IMR-90 (cell line): ENCODE results near the gene FANCE. TPM values are rescaled to one million over a fixed set of nuclear protein-coding genes. Genes with fewer than 3 reads are reported as not detected.

Experiments used
- ATAC-seq: fragments of 200-7000 bp; cut with Tn5 transposase; 2 replicates; pipeline ENCODE4 v1.9.1; 2020; ENCODE audit warnings: low read depth, mild to moderate bottlenecking, moderate library complexity
- BruUV-seq: library from RNA; stranded (reverse); fragments of 400-500 nt; replicated peaks from 2 replicates; lab custom pipeline; 2021; lab: Mats Ljungman, UMichigan
- CTCF ChIA-PET: fragments of 300-600 bp; formaldehyde crosslinking; extraction: SDS; loops from one replicate; lab custom pipeline; 2021; ENCODE audit warnings: antibody characterized with exemption; lab: Yijun Ruan, JAX
- POLR2A ChIA-PET: fragments of 300-600 bp; sonication (Branson Sonifier 250); formaldehyde crosslinking; loops from one replicate; lab custom pipeline; 2022; ENCODE audit warnings: antibody characterized with exemption; ENCODE audit not compliant: unreplicated experiment; lab: Charles Lee
- DNase-seq: peaks from one replicate; pipeline ENCODE4 v3.0.0; 2013
- H2AFZ ChIP-seq: replicated peaks from 2 replicates; pipeline ENCODE3; 2013; ENCODE audit warnings: low read length, mild to moderate bottlenecking; ENCODE audit not compliant: poor library complexity
- H2AK5ac ChIP-seq: 2 replicates; pipeline ENCODE4 v1.6.1; 2013; ENCODE audit warnings: low read depth, low read length, inconsistent platforms
- H2AK9ac ChIP-seq: replicated peaks from 2 replicates; pipeline ENCODE3; 2013; ENCODE audit warnings: mild to moderate bottlenecking, low read depth, low read length, moderate library complexity; ENCODE audit not compliant: poor library complexity
- H2BK120ac ChIP-seq: 2 replicates; pipeline ENCODE4 v1.6.1; 2013; ENCODE audit warnings: low read depth, low read length, inconsistent platforms
- H2BK15ac ChIP-seq: 3 replicates; pipeline ENCODE4 v1.6.1; 2013; ENCODE audit warnings: low read depth, low read length, inconsistent platforms
- H2BK20ac ChIP-seq: 2 replicates; pipeline ENCODE4 v1.6.1; 2013; ENCODE audit warnings: low read depth, mild to moderate bottlenecking, inconsistent platforms, low read length, moderate library complexity
- H2BK5ac ChIP-seq: 2 replicates; pipeline ENCODE4 v1.6.1; 2013; ENCODE audit warnings: mild to moderate bottlenecking, low read depth, low read length, inconsistent platforms; ENCODE audit not compliant: poor library complexity, severe bottlenecking
- H3K14ac ChIP-seq: replicated peaks from 2 replicates; pipeline ENCODE4 v1.6.1; 2013; ENCODE audit warnings: low read depth, low read length, inconsistent platforms
- H3K18ac ChIP-seq: 2 replicates; pipeline ENCODE4 v1.6.1; 2013; ENCODE audit warnings: low read depth, low read length, control low read depth
- H3K23ac ChIP-seq: 2 replicates; pipeline ENCODE4 v1.6.1; 2013; ENCODE audit warnings: low read depth, low read length, inconsistent platforms
- H3K27ac ChIP-seq: 2 replicates; pipeline ENCODE4 v1.5.1; 2013; ENCODE audit warnings: mild to moderate bottlenecking, control low read depth, low read length; ENCODE audit not compliant: insufficient read depth
- H3K27me3 ChIP-seq: 2 replicates; pipeline ENCODE4 v1.6.1; 2013; ENCODE audit warnings: low read length; ENCODE audit not compliant: control insufficient read depth, insufficient read depth
- H3K36me3 ChIP-seq: 2 replicates; pipeline ENCODE4 v1.6.1; 2013; ENCODE audit warnings: low read length, mixed read lengths; ENCODE audit not compliant: control insufficient read depth, insufficient read depth
- H3K4ac ChIP-seq: 2 replicates; pipeline ENCODE4 v1.6.1; 2013; ENCODE audit warnings: low read depth, low read length, inconsistent platforms
- H3K4me1 ChIP-seq: 2 replicates; pipeline ENCODE4 v1.6.1; 2013; ENCODE audit warnings: low read length, mixed read lengths; ENCODE audit not compliant: control insufficient read depth, insufficient read depth
- H3K4me2 ChIP-seq: 2 replicates; pipeline ENCODE4 v1.6.1; 2013; ENCODE audit warnings: low read depth, mild to moderate bottlenecking, control low read depth, low read length, moderate library complexity
- H3K4me3 ChIP-seq: 2 replicates; pipeline ENCODE4 v1.5.1; 2013; ENCODE audit warnings: low read depth, mild to moderate bottlenecking, control low read depth, low read length, moderate library complexity; ENCODE audit not compliant: insufficient read depth
- H3K56ac ChIP-seq: 2 replicates; pipeline ENCODE4 v1.6.1; 2013; ENCODE audit warnings: low read length, inconsistent platforms; ENCODE audit not compliant: insufficient read depth; ENCODE audit errors: extremely low read depth
- H3K79me1 ChIP-seq, 2 experiments: 2 replicates each; pipeline ENCODE4 v1.6.1; 2013; ENCODE audit warnings: low read length in 2 of 2, inconsistent platforms in 1 of 2, low read depth in 1 of 2
- H3K9ac ChIP-seq: 2 replicates; pipeline ENCODE4 v1.6.1; 2013; ENCODE audit warnings: low read depth, low read length, control low read depth
- H3K9me1 ChIP-seq: 2 replicates; pipeline ENCODE4 v1.6.1; 2013; ENCODE audit warnings: low read length, inconsistent platforms; ENCODE audit not compliant: insufficient read depth
- H3K9me3 ChIP-seq: 2 replicates; pipeline ENCODE4 v1.6.1; 2013; ENCODE audit warnings: low read length; ENCODE audit not compliant: control insufficient read depth, insufficient read depth
- H4K20me1 ChIP-seq: 2 replicates; pipeline ENCODE4 v1.6.1; 2013; ENCODE audit warnings: low read length, inconsistent platforms; ENCODE audit not compliant: insufficient read depth
- H4K5ac ChIP-seq: 2 replicates; pipeline ENCODE4 v1.6.1; 2013; ENCODE audit warnings: mild to moderate bottlenecking, low read depth, low read length, control low read depth
- H4K8ac ChIP-seq, 2 experiments: 2 replicates each; pipeline ENCODE4 v1.6.1; 2013; ENCODE audit warnings: low read depth in 2 of 2, low read length in 2 of 2, control low read depth in 1 of 2, inconsistent platforms in 1 of 2
- H4K91ac ChIP-seq: 2 replicates; pipeline ENCODE4 v1.6.1; 2013; ENCODE audit warnings: low read depth, low read length, inconsistent platforms; ENCODE audit not compliant: insufficient read depth
- CEBPB ChIP-seq: IDR thresholded peaks from 2 replicates; pipeline ENCODE4 v1.6.1; 2012; ENCODE audit warnings: low read depth, low read length, improper control_type of control experiment
- CHD1 ChIP-seq: IDR thresholded peaks from 2 replicates; pipeline ENCODE4 v1.6.1; 2012; ENCODE audit warnings: low read depth, low read length, improper control_type of control experiment
- CTCF ChIP-seq: conservative IDR thresholded peaks from 2 replicates; pipeline ENCODE4 v1.5.1; 2012; ENCODE audit warnings: mild to moderate bottlenecking, low read depth, low read length, improper control_type of control experiment
- ELK1 ChIP-seq: fragments of 150-350 bp; IDR thresholded peaks from 2 replicates; pipeline ENCODE4 v1.6.1; 2016; ENCODE audit warnings: low read depth, mild to moderate bottlenecking, low read length, moderate library complexity, borderline replicate concordance
- FOS ChIP-seq: fragments of 150-350 bp; IDR thresholded peaks from 2 replicates; pipeline ENCODE4 v1.6.1; 2016; ENCODE audit warnings: low read depth, low read length
- MAFK ChIP-seq: IDR thresholded peaks from 2 replicates; pipeline ENCODE4 v1.6.1; 2012; ENCODE audit warnings: low read depth, low read length, improper control_type of control experiment
- MAZ ChIP-seq: IDR thresholded peaks from 2 replicates; pipeline ENCODE4 v1.6.1; 2012; ENCODE audit warnings: low read depth, mild to moderate bottlenecking, low read length, improper control_type of control experiment, moderate library complexity, borderline replicate concordance
- MXI1 ChIP-seq: IDR thresholded peaks from 2 replicates; pipeline ENCODE4 v1.6.1; 2012; ENCODE audit warnings: low read depth, mild to moderate bottlenecking, low read length, moderate library complexity, borderline replicate concordance
- NFE2L2 ChIP-seq: fragments of 150-350 bp; IDR thresholded peaks from 2 replicates; pipeline ENCODE4 v1.6.1; 2016; ENCODE audit warnings: low read depth, mild to moderate bottlenecking, low read length
- POLR2A ChIP-seq: IDR thresholded peaks from 2 replicates; pipeline ENCODE4 v1.6.1; 2012; ENCODE audit warnings: mild to moderate bottlenecking, low read depth, low read length
- SMC3 ChIP-seq: fragments of 150-350 bp; IDR thresholded peaks from 2 replicates; pipeline ENCODE4 v1.6.1; 2016; ENCODE audit warnings: low read depth, mild to moderate bottlenecking, antibody characterized with exemption, low read length, moderate library complexity
- USF2 ChIP-seq: fragments of 150-350 bp; IDR thresholded peaks from 2 replicates; pipeline ENCODE4 v1.6.1; 2017; ENCODE audit warnings: mild to moderate bottlenecking, antibody characterized with exemption, low read length, low read depth
- WGBS, 2 experiments: methylation state at CpG; one replicate each; pipeline versions ENCODE4 v1.1.5 to v1.1.7; 2013; ENCODE audit warnings: missing lambda C conversion rate in 2 of 2; ENCODE audit not compliant: insufficient read length in 1 of 2; ENCODE audit errors: extremely low coverage in 2 of 2; 5-methylcytosine and 5-hydroxymethylcytosine counted together
- dilution Hi-C: fragments of 300-500 bp; cut with HindIII; formaldehyde crosslinking; loops from one replicate; pipeline ENCODE4 v1.14.3; 2018; ENCODE audit warnings: low sequenced_read_pairs; ENCODE audit not compliant: unreplicated experiment
- in situ Hi-C: fragments of 300-500 bp; cut with MboI; formaldehyde crosslinking; loops from 3 replicates; pipeline ENCODE4 v1.14.3; 2019; ENCODE audit warnings: low sequenced_read_pairs, inconsistent platforms, mixed read lengths
- intact Hi-C: fragments of 100-400 bp; cut with micrococcal nuclease; formaldehyde crosslinking; loops from 2 replicates; pipeline ENCODE4 v1.10.0; 2022
- polyA plus RNA-seq, 3 experiments: library from polyadenylated mRNA; depleted of rRNA; stranded (reverse); fragments of >200 nt; gene quantifications; 2 replicates each; pipeline ENCODE4 v1.2.3, GENCODE V29; 2012; ENCODE audit warnings: low replicate concordance in 1 of 3
- total RNA-seq: library from RNA; depleted of rRNA; stranded (reverse); fragments of >200 nt; gene quantifications from 2 replicates; pipeline ENCODE4 v1.2.3, GENCODE V29; 2012

The FANCE gene
- total and polyA plus RNA-seq, 2 of the 4 experiments (the other 2 are of a cell fraction) = 7.1 to 9.1 TPM

- H3K4me3 ChIP-seq = no peak overlapping the region
- H3K27ac ChIP-seq = no peak overlapping the region
- no peak overlapping the region for H3K9ac ChIP-seq
- no peak overlapping the region for H3K4ac ChIP-seq
- H2BK15ac ChIP-seq = no peak overlapping the region
- H3K18ac ChIP-seq = no peak overlapping the region
- no peak overlapping the region for H3K4me2 ChIP-seq
- H2BK120ac ChIP-seq = no peak overlapping the region
- 0 out of 2 replicates have a peak, but pooled peaks cover 1% of the 10 kb centered on the region for H3K4me1 ChIP-seq
- in situ Hi-C loops = no loop called here
- no CpG with 5 or more reads among the region's 7 CpGs for WGBS, 2 experiments
- no peaks in the 10 kb centered on the region for H3K79me1 ChIP-seq
- H2BK20ac ChIP-seq = no peak overlapping the region
- H3K23ac ChIP-seq = no peak overlapping the region
- TF ChIP-seq CTCF (no peak), NFE2L2 (no peak), MXI1 (no peak), CHD1 (no peak), MAFK (no peak), USF2 (no peak), FOS (no peak), ELK1 (no peak), SMC3 (no peak), POLR2A (no peak), CEBPB (no peak), MAZ (no peak)
- no peak overlapping the region for H2AK9ac ChIP-seq
- H3K56ac ChIP-seq = no peak overlapping the region
- dilution Hi-C loops = no loop called here
- no peak overlapping the region for H4K8ac ChIP-seq
- no peak overlapping the region for H2AK5ac ChIP-seq
- ATAC-seq (no peak), DNase-seq (no peak)
- H4K20me1 ChIP-seq = no peaks in the 10 kb centered on the region
- peaks cover 5% of the 10 kb centered on the region; the same call in 1 of the 2 replicates for H3K9me3 ChIP-seq
- BruUV-seq = no TSS peak
- H2AFZ ChIP-seq = no peak overlapping the region
- H3K9me1 ChIP-seq = no peaks in the 10 kb centered on the region
- H3K27me3 ChIP-seq = peaks cover 69% of the 10 kb centered on the region
- POLR2A ChIA-PET = no interaction called here
- CTCF ChIA-PET = no interaction called here
- H4K5ac ChIP-seq = no peak overlapping the region
- H3K36me3 ChIP-seq = no peaks in the 10 kb centered on the region
- no peak overlapping the region for H3K14ac ChIP-seq
- intact Hi-C loops = no loop called here
- no peak overlapping the region for H4K91ac ChIP-seq
- no peak overlapping the region for H2BK5ac ChIP-seq
Measured at GRCh38 chr6:35510916-35511561, 58.9 kb downstream of the FANCE start.
